ENCODE data around the gene CIAPIN1. TPM values are rescaled to one million over a fixed set of nuclear protein-coding genes. Genes with fewer than 3 reads are reported as not detected.

Gene CIAPIN1
- total RNA-seq, 1 experiment from 2014 or later: 82.8 TPM

DNA sequence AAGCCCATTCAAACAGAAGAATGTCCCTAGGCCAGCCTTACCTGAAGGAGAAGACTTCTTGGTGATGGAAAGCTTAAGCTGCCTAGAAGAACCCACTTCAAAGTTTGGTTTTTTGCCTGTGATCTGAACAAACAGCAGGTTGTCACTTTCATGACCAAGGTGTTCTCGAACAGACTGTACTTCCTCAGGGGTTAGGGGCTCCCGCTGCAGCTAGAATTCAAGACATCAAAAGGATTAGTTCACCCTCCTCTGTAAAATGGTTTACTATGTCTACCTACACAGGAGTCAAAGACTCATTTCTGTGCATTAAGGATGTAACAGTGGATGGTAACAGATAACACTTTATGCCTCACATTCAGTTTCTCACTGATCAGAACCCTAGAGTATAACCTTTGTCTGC is 13.2 kb downstream of the CIAPIN1 start:
- no peak overlapping the region for H3K4me3 Mint-ChIP-seq
- Histone ChIP-seq H2BK20ac (ENCODE audit: low read depth, low read length, poor library complexity, severe bottlenecking) (no peak overlapping the region), H3K23ac (ENCODE audit: insufficient read length, low read depth, low read length) (no peak overlapping the region), H2BK15ac (ENCODE audit: low read depth, low read length) (no peak overlapping the region), H2AK5ac (ENCODE audit: insufficient read length, low read length) (no peak overlapping the region), H2BK120ac (ENCODE audit: low read depth, low read length, poor library complexity, severe bottlenecking) (no peak overlapping the region), H4K20me1 (ENCODE audit: control insufficient read depth, insufficient read depth, insufficient read length) (no peaks in the 10 kb centered on the region), H3K4me1 (ENCODE audit: insufficient read depth, low read length) (no peaks in the 10 kb centered on the region), H3K79me1 (ENCODE audit: insufficient read depth, low read depth, low read length, poor library complexity, severe bottlenecking) (no peaks in the 10 kb centered on the region), H3K56ac (ENCODE audit: insufficient read length, low read depth, low read length) (no peak overlapping the region), H2BK12ac (ENCODE audit: insufficient read length, low read depth, low read length) (no peak overlapping the region), H3K14ac (ENCODE audit: insufficient read depth, low read length) (no peak overlapping the region), H3K27ac (ENCODE audit: insufficient read length, low read depth, low read length) (no peak overlapping the region), H3K4ac (ENCODE audit: low read depth, low read length) (no peak overlapping the region), H3K9me3 (ENCODE audit: control insufficient read depth, low read depth, low read length) (no peaks in the 10 kb centered on the region), H3T11ph (ENCODE audit: low read length) (no peak overlapping the region), H3K4me2 (ENCODE audit: insufficient read depth, insufficient read length, low read length) (no peak overlapping the region), H3K18ac (ENCODE audit: insufficient read length, low read depth, low read length) (no peak overlapping the region), H3K23me2 (ENCODE audit: insufficient read length, low read depth, low read length, poor library complexity, severe bottlenecking) (no peaks in the 10 kb centered on the region), H4K91ac (ENCODE audit: insufficient read length, low read depth, low read length) (no peak overlapping the region), H3K9ac (ENCODE audit: extremely low read depth, insufficient read length, low read length) (no peak overlapping the region), H4K5ac (ENCODE audit: insufficient read length, low read depth, low read length) (no peak overlapping the region), H4K8ac (replicated peaks; ENCODE audit: insufficient read length, low read depth, low read length) (no peak overlapping the region), H2BK5ac (ENCODE audit: insufficient read length, low read length) (no peak overlapping the region), H3K79me2 (ENCODE audit: insufficient read depth, low read length) (no peaks in the 10 kb centered on the region), H3K27me3 (ENCODE audit: insufficient read depth, low read length) (no peaks in the 10 kb centered on the region; the same call in 1 of the 2 replicates), H2AFZ (ENCODE audit: low read length) (no peak overlapping the region)
- H3K27ac Mint-ChIP-seq: no peak overlapping the region
- no peak for DNase-seq
- H3K4me1 Mint-ChIP-seq: no peaks in the 10 kb centered on the region
- H3K27me3 Mint-ChIP-seq (ENCODE audit: low read depth): no peaks in the 10 kb centered on the region
- H3K36me3 Mint-ChIP-seq (ENCODE audit: insufficient read depth in 1 of 3, low read depth in 3 of 3): peaks cover 42 to 83% (median 76%) of the 10 kb centered on the region in 3 experiments
- H3K9me3 Mint-ChIP-seq: no peaks in the 10 kb centered on the region
- no CpG with 5 or more reads among the region's 2 CpGs for whole genome bisulfite sequencing (ENCODE audit: extremely low coverage, insufficient read length, low lambda C conversion rate)
- TF ChIP-seq, protein P1, sequence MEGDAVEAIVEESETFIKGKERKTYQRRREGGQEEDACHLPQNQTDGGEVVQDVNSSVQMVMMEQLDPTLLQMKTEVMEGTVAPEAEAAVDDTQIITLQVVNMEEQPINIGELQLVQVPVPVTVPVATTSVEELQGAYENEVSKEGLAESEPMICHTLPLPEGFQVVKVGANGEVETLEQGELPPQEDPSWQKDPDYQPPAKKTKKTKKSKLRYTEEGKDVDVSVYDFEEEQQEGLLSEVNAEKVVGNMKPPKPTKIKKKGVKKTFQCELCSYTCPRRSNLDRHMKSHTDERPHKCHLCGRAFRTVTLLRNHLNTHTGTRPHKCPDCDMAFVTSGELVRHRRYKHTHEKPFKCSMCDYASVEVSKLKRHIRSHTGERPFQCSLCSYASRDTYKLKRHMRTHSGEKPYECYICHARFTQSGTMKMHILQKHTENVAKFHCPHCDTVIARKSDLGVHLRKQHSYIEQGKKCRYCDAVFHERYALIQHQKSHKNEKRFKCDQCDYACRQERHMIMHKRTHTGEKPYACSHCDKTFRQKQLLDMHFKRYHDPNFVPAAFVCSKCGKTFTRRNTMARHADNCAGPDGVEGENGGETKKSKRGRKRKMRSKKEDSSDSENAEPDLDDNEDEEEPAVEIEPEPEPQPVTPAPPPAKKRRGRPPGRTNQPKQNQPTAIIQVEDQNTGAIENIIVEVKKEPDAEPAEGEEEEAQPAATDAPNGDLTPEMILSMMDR (conservative IDR thresholded peaks at IDR 0.05): no peak

Measured in H9 (cell line).